A549 treated with Mapracorat at 1 μM for 4 hours (cell line): ENCODE data around the gene ODF4. TPM values are rescaled to one million over a fixed set of nuclear protein-coding genes. Genes with fewer than 3 reads are reported as not detected.

Source experiments
- total RNA-seq: library from RNA; stranded (reverse); fragments of 200-300 nt; extraction: Qiagen RNA extraction; gene quantifications from 5 replicates; pipeline ENCODE4 v1.2.3, GENCODE V29; 2022

Gene ODF4, protein sequence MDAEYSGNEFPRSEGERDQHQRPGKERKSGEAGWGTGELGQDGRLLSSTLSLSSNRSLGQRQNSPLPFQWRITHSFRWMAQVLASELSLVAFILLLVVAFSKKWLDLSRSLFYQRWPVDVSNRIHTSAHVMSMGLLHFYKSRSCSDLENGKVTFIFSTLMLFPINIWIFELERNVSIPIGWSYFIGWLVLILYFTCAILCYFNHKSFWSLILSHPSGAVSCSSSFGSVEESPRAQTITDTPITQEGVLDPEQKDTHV
- total RNA-seq, result not detected in 5 replicates

DNA sequence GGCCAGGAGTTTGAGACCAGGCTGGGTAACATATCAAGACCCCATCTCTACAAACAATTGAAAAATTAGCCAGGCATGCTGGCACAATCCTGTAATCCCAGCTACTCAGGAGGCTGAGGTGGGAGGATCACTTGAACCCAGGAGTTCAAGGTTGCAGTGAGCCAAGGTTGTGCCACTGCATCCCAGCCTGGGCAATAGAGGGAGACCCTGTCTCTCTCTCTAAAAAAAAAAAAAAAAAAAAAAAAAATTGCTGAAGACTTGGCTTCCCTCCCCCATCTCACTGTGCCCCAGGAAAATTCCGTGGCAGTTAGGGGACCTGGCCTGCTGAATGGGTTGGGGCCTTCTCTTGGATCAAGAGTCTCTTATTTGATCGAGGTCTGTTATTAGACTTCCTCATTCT lies at the start of gene ODF4:
Gene ODF4 (plus strand): TSS at position 301 of the 400 bp plus-strand sequence. CDS start 212 bp downstream, outside the sequence.

DNA sequence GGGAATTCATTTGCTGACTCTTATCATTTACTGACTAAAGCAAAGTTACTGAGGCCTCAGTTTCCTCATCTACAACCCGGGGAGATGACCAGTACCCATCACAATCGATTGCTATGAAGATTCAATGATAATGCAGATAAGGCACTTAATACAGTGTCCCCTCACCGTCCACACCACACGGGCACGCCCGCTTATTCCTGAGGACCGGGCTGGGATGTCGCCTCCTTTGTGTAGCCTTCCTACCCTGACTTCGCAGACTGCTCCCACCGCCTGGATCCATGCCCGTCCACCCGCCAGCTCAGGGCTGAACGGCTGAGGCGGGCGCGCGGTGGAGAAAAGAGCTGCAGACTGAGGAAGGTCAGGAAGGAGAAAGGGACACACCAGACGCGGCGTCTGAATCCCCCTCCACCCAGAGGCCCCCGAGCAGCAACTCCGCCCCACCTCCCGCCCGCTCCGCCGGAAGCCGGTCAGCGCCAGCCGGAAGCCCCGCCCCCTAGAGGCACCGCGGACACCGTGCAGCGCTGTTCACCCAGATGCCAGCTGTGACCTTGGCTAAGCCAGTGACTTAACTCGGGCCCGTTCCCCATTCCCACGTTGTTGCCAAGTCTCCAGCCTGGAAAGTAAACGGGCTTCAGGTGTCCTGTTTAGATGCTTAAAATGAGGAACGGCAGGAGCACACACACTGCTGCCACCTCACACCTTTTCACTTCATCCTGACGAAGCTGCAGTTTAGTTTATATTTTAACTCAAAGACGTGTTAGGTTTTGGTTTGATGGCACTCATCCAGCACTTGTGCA lies 36.8 kb downstream of the ODF4 start, which contains the start of gene KRABD2:
Gene KRABD2 (minus strand): TSS at position 434 of the 797 bp plus-strand sequence.

DNA sequence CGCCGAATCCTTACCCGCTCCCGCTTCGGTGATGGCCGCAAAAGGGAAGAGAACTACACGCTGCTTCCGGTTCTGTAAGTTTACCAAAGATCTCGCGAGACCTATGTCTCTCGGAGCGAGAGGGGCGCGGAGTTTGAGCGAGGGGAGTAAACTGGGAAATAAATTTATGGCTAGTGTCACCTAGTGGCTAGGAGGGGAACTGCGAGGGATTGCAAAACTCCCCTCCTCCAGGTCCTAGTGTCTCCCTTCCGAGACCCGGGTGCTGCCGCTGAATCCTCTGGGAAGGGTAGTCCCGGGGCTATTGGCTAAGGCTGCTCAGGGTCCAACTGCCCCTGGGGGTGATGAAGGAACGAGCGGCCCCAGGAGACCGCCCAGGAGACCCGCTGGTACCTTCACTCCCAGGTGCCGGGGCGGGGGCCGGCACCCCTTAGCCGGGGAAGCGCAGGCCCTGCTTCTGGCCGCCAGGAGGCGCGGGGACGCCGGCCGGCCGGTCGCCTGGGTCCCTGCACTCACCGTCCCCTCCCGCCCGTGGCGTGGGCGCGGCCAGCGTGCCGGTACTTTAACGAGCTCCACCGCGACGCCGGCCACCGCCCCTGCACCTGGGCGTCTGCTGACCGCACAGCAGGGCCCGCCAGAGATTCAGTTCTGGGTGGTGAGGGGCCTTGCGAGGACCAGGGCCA lies 43.6 kb downstream of the ODF4 start, which contains the start of gene RPL26:
Gene RPL26 (minus strand): TSS at position 51 of the 680 bp plus-strand sequence. CDS start 883 bp downstream, outside the sequence.

Other genes starting within 250 kb of the ODF4 start
- gene ALOXE3, start 221.3 kb upstream of the ODF4 start, total RNA-seq, result 6.5 to 9.5 TPM (median 6.9 TPM) in 5 replicates
- 1.8 to 6.1 TPM (median 5.3 TPM) in 5 replicates for gene HES7, start 215.7 kb upstream of the ODF4 start, total RNA-seq
- gene PER1, start 187.4 kb upstream of the ODF4 start, total RNA-seq, result 51.7 to 60.6 TPM (median 55.9 TPM) in 5 replicates
- gene VAMP2, start 176.9 kb upstream of the ODF4 start, total RNA-seq, result 26.5 to 31.9 TPM (median 31.1 TPM) in 5 replicates
- 18.8 to 22.9 TPM (median 20.7 TPM) in 5 replicates for gene TMEM107, start 163.5 kb upstream of the ODF4 start, total RNA-seq
- gene BORCS6, start 149.7 kb upstream of the ODF4 start, total RNA-seq, result 4.8 to 8.8 TPM (median 8.2 TPM) in 5 replicates
- gene AURKB, start 129.3 kb upstream of the ODF4 start, total RNA-seq, result 142 to 164 TPM (median 153 TPM) in 5 replicates
- 13.7 to 20.1 TPM (median 16.4 TPM) in 5 replicates for gene CTC1, start 91.8 kb upstream of the ODF4 start, total RNA-seq
- 39.8 to 50.2 TPM (median 45.6 TPM) in 5 replicates for gene PFAS, start 90.6 kb upstream of the ODF4 start, total RNA-seq
- 35.4 to 45.9 TPM (median 43.4 TPM) in 5 replicates for gene RANGRF, start 51.2 kb upstream of the ODF4 start, total RNA-seq
- 5.5 to 8.5 TPM (median 7.0 TPM) in 5 replicates for gene SLC25A35, start 44.4 kb upstream of the ODF4 start, total RNA-seq
- not detected in 5 replicates for gene ARHGEF15, start 29.6 kb upstream of the ODF4 start, total RNA-seq
- gene RPL26, start 43.4 kb downstream of the ODF4 start, total RNA-seq, result 3,436 to 4,705 TPM (median 3,603 TPM) in 5 replicates
- gene RNF222, start 58.0 kb downstream of the ODF4 start, total RNA-seq, result not detected in 5 replicates
- 63.1 to 70.2 TPM (median 67.8 TPM) in 5 replicates for gene NDEL1, start 96.0 kb downstream of the ODF4 start, total RNA-seq